Uterus (tissue), 2 donors: ENCODE measurements around the gene DUSP19.

Source experiments
- CTCF ChIP-seq, 4 experiments: fragments of 200-600 bp in 2 of 4; fragments of 450-650 bp in 2 of 4; sonication (generic) in 2 of 4; IDR thresholded peaks; one replicate each; pipeline ENCODE4 v1.5.1; 2016 to 2019; ENCODE audit warnings: antibody characterized with exemption in 4 of 4, mild to moderate bottlenecking in 2 of 4, moderate library complexity in 1 of 4
- POLR2A ChIP-seq, 2 donors: fragments of 450-650 bp; IDR thresholded peaks; one replicate each; pipeline ENCODE4 v1.6.1; 2016; ENCODE audit warnings: antibody characterized with exemption in 2 of 2, mild to moderate bottlenecking in 1 of 2, moderate library complexity in 1 of 2

- TF ChIP-seq CTCF (IDR thresholded peaks at IDR 0.05) (no peak), POLR2A (IDR thresholded peaks at IDR 0.05) (no peak)
These were observed 19.0 kb upstream of the DUSP19 start for GRCh38 chr2:183059561-183059960.
